HEK293 (cell line): ENCODE data around the gene NEO1.

ENCODE experiments used
- ATF2 ChIP-seq: fragments of 450-650 bp; formaldehyde crosslinking; IDR thresholded peaks from 2 replicates; pipeline ENCODE4 v1.5.1; 2016; ENCODE audit warnings: missing biosample characterization, missing genetic modification characterization, low read depth
- CTCF ChIP-seq: fragments of 450-650 bp; formaldehyde crosslinking; IDR thresholded peaks from 2 replicates; pipeline ENCODE4 v1.5.1; 2016; ENCODE audit warnings: missing biosample characterization, missing genetic modification characterization
- GLIS2 ChIP-seq: fragments of 450-650 bp; formaldehyde crosslinking; IDR thresholded peaks from 2 replicates; pipeline ENCODE4 v1.5.1; 2016; ENCODE audit warnings: missing biosample characterization, missing genetic modification characterization
- SCRT2 ChIP-seq: fragments of 450-650 bp; formaldehyde crosslinking; IDR thresholded peaks from 2 replicates; pipeline ENCODE4 v1.5.1; 2016; ENCODE audit warnings: missing biosample characterization, missing genetic modification characterization
- SP3 ChIP-seq: fragments of 450-650 bp; formaldehyde crosslinking; IDR thresholded peaks from 2 replicates; pipeline ENCODE4 v1.5.1; 2016; ENCODE audit warnings: missing biosample characterization, missing genetic modification characterization
- ZBTB21 ChIP-seq: fragments of 450-650 bp; formaldehyde crosslinking; IDR thresholded peaks from 2 replicates; pipeline ENCODE4 v1.5.1; 2017; ENCODE audit warnings: missing biosample characterization, missing genetic modification characterization
- ZNF548 ChIP-seq: fragments of 450-650 bp; formaldehyde crosslinking; IDR thresholded peaks from 2 replicates; pipeline ENCODE4 v1.5.1; 2016; ENCODE audit warnings: missing biosample characterization, missing genetic modification characterization
- ZNF560 ChIP-seq: fragments of 450-650 bp; formaldehyde crosslinking; IDR thresholded peaks from 2 replicates; pipeline ENCODE4 v1.5.1; 2017; ENCODE audit warnings: missing biosample characterization, missing genetic modification characterization, borderline replicate concordance
- ZNF561 ChIP-seq: fragments of 450-650 bp; IDR thresholded peaks from 2 replicates; pipeline ENCODE4 v1.5.1; 2018; ENCODE audit warnings: missing biosample characterization, missing genetic modification characterization, borderline replicate concordance
- ZNF621 ChIP-seq: fragments of 450-650 bp; formaldehyde crosslinking; IDR thresholded peaks from 2 replicates; pipeline ENCODE4 v1.5.1; 2017; ENCODE audit warnings: missing biosample characterization, missing genetic modification characterization
- ZNF660 ChIP-seq: fragments of 450-650 bp; IDR thresholded peaks from 2 replicates; pipeline ENCODE4 v1.5.1; 2018; ENCODE audit warnings: missing biosample characterization, mild to moderate bottlenecking, missing genetic modification characterization
- ZNF830 ChIP-seq: fragments of 450-650 bp; IDR thresholded peaks from 2 replicates; pipeline ENCODE4 v1.5.0; 2018; ENCODE audit warnings: missing biosample characterization, missing genetic modification characterization, low read depth, mild to moderate bottlenecking, moderate library complexity
- ZNF843 ChIP-seq: fragments of 450-650 bp; formaldehyde crosslinking; IDR thresholded peaks from 2 replicates; pipeline ENCODE4 v1.5.1; 2016; ENCODE audit warnings: missing biosample characterization, missing genetic modification characterization

DNA sequence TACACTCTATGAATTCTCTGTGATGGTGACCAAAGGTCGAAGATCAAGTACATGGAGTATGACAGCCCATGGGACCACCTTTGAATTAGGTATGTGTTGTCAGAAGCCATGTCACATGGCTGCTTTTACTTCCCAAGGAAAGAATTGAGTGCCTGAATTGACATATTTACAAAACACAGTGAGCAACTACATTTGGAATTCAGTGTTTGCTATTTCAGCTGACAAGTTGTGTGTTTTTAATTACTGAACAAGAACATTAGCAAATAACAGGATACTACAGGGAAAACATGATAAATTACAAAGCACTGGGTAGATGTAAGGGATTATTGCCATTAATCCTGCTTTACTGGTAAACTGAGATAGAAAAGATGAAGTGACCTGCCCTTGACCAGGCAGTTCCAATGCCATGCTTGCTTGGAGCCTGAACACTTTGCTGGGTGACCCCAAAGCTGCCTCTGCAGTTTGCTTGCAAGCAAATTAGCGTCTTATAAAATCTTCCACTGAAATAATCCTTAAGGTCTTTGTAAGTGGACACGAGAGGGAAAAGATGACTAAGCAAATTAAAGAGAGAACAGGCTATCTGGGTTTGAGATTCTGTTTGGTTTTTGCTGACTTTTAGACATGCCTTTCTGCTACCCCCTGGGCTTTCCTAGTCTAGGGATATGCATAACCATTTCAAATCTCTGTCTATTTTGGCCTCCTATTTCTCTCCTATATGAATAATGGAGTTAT lies 218.3 kb downstream of the NEO1 start:
- TF ChIP-seq CTCF (tag by site-specific recombination) (no peak), ZNF560 (tag by site-specific recombination) (no peak), ZNF621 (tag by site-specific recombination) (no peak), ZNF548 (tag by site-specific recombination) (no peak), ZBTB21 (tag by site-specific recombination) (no peak), ZNF561 (tag by site-specific recombination) (no peak), ZNF660 (tag by site-specific recombination) (no peak), ZNF830 (tag by site-specific recombination) (no peak), GLIS2 (tag by site-specific recombination) (no peak), ATF2 (tag by site-specific recombination) (no peak), ZNF843 (tag by site-specific recombination) (no peak), SP3 (tag by site-specific recombination) (no peak), SCRT2 (tag by site-specific recombination) (no peak)
